ENCODE measurements around the gene COL4A6.

DNA sequence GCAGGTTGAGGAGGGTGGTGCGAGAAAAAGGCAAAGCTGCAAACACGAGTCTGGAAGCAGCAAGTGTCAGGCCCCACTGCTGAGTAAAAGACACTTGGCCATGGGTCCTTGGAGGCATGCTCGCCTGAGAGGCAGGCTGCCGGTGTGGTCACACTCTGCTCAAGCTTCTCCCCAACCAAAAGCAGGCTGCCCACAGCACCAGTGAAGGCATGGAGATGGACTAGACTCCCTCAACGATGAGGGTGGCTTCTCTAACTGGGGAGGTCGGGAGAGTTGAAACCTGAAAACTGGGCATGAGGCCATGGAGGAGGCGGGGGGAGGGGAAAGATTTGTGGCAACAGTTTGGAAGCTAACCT, 260.1 kb downstream of the COL4A6 start:
- TF ChIP-seq, protein P1, sequence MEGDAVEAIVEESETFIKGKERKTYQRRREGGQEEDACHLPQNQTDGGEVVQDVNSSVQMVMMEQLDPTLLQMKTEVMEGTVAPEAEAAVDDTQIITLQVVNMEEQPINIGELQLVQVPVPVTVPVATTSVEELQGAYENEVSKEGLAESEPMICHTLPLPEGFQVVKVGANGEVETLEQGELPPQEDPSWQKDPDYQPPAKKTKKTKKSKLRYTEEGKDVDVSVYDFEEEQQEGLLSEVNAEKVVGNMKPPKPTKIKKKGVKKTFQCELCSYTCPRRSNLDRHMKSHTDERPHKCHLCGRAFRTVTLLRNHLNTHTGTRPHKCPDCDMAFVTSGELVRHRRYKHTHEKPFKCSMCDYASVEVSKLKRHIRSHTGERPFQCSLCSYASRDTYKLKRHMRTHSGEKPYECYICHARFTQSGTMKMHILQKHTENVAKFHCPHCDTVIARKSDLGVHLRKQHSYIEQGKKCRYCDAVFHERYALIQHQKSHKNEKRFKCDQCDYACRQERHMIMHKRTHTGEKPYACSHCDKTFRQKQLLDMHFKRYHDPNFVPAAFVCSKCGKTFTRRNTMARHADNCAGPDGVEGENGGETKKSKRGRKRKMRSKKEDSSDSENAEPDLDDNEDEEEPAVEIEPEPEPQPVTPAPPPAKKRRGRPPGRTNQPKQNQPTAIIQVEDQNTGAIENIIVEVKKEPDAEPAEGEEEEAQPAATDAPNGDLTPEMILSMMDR (conservative IDR thresholded peaks at IDR 0.05) = no peak
- TF ChIP-seq ZFX (IDR thresholded peaks at IDR 0.05) = no peak

All from C4-2B (cell line).